Astrocyte (in vitro differentiated cells and primary cell): ENCODE measurements around the gene TTYH2. TPM values are rescaled to one million over a fixed set of nuclear protein-coding genes. Genes with fewer than 3 reads are reported as not detected.

ENCODE experiments used
- DNase-seq: peaks from one replicate; pipeline ENCODE4 v3.0.0-alpha.2; 2010; ENCODE audit warnings: low read depth
- FAIRE-seq: peaks from 2 replicates; lab custom pipeline; 2011; peaks lifted over from hg19 to GRCh38; lab: Jason Lieb, UNC
- H2AFZ ChIP-seq: 2 replicates; pipeline ENCODE4 v1.6.0; 2012; ENCODE audit warnings: low read depth, low read length, inconsistent platforms
- H3K27ac ChIP-seq: 2 replicates; pipeline ENCODE4 v1.5.1; 2011; ENCODE audit warnings: low read depth, low read length, inconsistent platforms
- H3K27me3 ChIP-seq: 2 replicates; pipeline ENCODE4 v1.6.0; 2011; ENCODE audit warnings: low read length, inconsistent platforms; ENCODE audit not compliant: insufficient read depth
- H3K36me3 ChIP-seq: 2 replicates; pipeline ENCODE4 v1.5.1; 2011; ENCODE audit warnings: low read length, inconsistent platforms; ENCODE audit not compliant: insufficient read depth
- H3K4me1 ChIP-seq: 2 replicates; pipeline ENCODE4 v1.5.1; 2011; ENCODE audit warnings: low read length, inconsistent platforms; ENCODE audit not compliant: insufficient read depth
- H3K4me2 ChIP-seq: 2 replicates; pipeline ENCODE4 v1.6.0; 2012; ENCODE audit warnings: low read length, inconsistent platforms
- H3K4me3 ChIP-seq: 2 replicates; pipeline ENCODE4 v1.5.1; 2011; ENCODE audit warnings: low read depth, mild to moderate bottlenecking, low read length, inconsistent platforms; ENCODE audit not compliant: insufficient read depth
- H3K79me2 ChIP-seq: 2 replicates; pipeline ENCODE4 v1.6.0; 2012; ENCODE audit warnings: mild to moderate bottlenecking, low read length, inconsistent platforms; ENCODE audit not compliant: insufficient read depth
- H3K9ac ChIP-seq: 2 replicates; pipeline ENCODE4 v1.6.0; 2012; ENCODE audit warnings: mild to moderate bottlenecking, low read length, inconsistent platforms
- H3K9me3 ChIP-seq: 2 replicates; pipeline ENCODE4 v1.5.1; 2012; ENCODE audit warnings: low read depth, mild to moderate bottlenecking, low read length, inconsistent platforms; ENCODE audit not compliant: insufficient read depth
- H4K20me1 ChIP-seq: 2 replicates; pipeline ENCODE4 v1.6.0; 2012; ENCODE audit warnings: low read length, inconsistent platforms; ENCODE audit not compliant: insufficient read depth
- H3K27ac Mint-ChIP-seq: one replicate; pipeline ENCODE4 v1.8.0; 2021; ENCODE audit warnings: mild to moderate bottlenecking, mixed read lengths; ENCODE audit not compliant: unreplicated experiment
- H3K27me3 Mint-ChIP-seq: one replicate; pipeline ENCODE4 v1.8.0; 2021; ENCODE audit warnings: low read depth, mixed read lengths; ENCODE audit not compliant: unreplicated experiment
- H3K36me3 Mint-ChIP-seq: one replicate; pipeline ENCODE4 v1.8.0; 2021; ENCODE audit warnings: low read depth, mixed read lengths; ENCODE audit not compliant: unreplicated experiment
- H3K4me1 Mint-ChIP-seq: one replicate; pipeline ENCODE4 v1.8.0; 2021; ENCODE audit warnings: low read depth, mixed read lengths; ENCODE audit not compliant: unreplicated experiment
- H3K4me3 Mint-ChIP-seq: one replicate; pipeline ENCODE4 v1.8.0; 2021; ENCODE audit warnings: mild to moderate bottlenecking, moderate library complexity, mixed read lengths; ENCODE audit not compliant: unreplicated experiment
- H3K9me3 Mint-ChIP-seq: one replicate; pipeline ENCODE4 v1.8.0; 2021; ENCODE audit warnings: mild to moderate bottlenecking, mixed read lengths; ENCODE audit not compliant: unreplicated experiment
- EZH2 ChIP-seq: IDR thresholded peaks from 2 replicates; pipeline ENCODE4 v1.6.1; 2012; ENCODE audit warnings: mild to moderate bottlenecking, low read length, inconsistent platforms; ENCODE audit not compliant: insufficient read depth
- total RNA-seq: library from RNA; stranded (reverse); gene quantifications from 2 replicates; pipeline ENCODE4 v1.2.1, GENCODE V29; 2021
- TF ChIP-seq, protein P1 (sequence below): IDR thresholded peaks from 2 replicates; pipeline ENCODE4 v1.5.1; 2011; ENCODE audit warnings: low read depth, mild to moderate bottlenecking, inconsistent platforms, low read length, moderate library complexity; ENCODE audit not compliant: insufficient read depth

The TTYH2 gene
- total RNA-seq, 1 donor from 2014 or later = 8.0 TPM

DNA sequence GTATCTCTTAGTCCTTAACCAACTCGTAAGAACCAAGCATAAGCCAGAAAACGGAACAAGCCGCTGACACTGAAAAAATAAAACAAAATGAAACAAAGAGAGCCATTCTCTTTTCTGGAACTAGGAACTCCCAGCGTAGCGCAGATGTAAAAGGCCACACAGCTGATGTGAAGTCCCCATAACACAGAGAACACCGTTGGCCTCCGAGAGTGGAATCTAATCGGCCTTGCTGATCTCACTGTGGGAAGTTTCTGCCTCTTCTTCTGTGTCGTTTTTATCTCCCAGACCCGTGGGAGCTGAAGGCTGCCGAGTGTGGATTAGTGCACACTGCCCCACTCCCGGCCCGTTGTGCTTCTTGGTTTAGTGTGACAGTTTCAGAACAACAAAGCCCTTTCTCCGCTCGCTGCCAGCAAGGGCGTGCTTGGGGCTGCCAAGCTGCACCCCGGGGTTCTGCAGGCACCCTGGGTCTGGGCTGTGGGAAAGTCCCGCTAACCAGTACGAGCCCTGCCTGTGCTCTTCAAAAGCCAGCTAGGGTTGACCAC lies 21.7 kb downstream of the TTYH2 start:
- Mint-ChIP-seq H3K36me3 (peaks cover 6% of the 10 kb centered on the region), H3K4me1 (no peaks in the 10 kb centered on the region), H3K27me3 (peaks cover 19% of the 10 kb centered on the region), H3K4me3 (no peak overlapping the region), H3K27ac (no peak overlapping the region), H3K9me3 (no peaks in the 10 kb centered on the region)
- no peak for DNase-seq
- Histone ChIP-seq H3K79me2 (no peaks in the 10 kb centered on the region), H3K36me3 (no peaks in the 10 kb centered on the region), H3K4me2 (peak overlapping the region; percentile 37), H3K9ac (no peak overlapping the region), H3K9me3 (no peaks in the 10 kb centered on the region), H2AFZ (peak overlapping the region; percentile 58), H4K20me1 (no peaks in the 10 kb centered on the region), H3K27ac (no peak overlapping the region), H3K27me3 (peaks cover 6% of the 10 kb centered on the region), H3K4me1 (no peaks in the 10 kb centered on the region), H3K4me3 (no peak overlapping the region)
- FAIRE-seq = no peak
- TF ChIP-seq, protein P1, sequence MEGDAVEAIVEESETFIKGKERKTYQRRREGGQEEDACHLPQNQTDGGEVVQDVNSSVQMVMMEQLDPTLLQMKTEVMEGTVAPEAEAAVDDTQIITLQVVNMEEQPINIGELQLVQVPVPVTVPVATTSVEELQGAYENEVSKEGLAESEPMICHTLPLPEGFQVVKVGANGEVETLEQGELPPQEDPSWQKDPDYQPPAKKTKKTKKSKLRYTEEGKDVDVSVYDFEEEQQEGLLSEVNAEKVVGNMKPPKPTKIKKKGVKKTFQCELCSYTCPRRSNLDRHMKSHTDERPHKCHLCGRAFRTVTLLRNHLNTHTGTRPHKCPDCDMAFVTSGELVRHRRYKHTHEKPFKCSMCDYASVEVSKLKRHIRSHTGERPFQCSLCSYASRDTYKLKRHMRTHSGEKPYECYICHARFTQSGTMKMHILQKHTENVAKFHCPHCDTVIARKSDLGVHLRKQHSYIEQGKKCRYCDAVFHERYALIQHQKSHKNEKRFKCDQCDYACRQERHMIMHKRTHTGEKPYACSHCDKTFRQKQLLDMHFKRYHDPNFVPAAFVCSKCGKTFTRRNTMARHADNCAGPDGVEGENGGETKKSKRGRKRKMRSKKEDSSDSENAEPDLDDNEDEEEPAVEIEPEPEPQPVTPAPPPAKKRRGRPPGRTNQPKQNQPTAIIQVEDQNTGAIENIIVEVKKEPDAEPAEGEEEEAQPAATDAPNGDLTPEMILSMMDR = no peak
- TF ChIP-seq EZH2 = no peak

DNA sequence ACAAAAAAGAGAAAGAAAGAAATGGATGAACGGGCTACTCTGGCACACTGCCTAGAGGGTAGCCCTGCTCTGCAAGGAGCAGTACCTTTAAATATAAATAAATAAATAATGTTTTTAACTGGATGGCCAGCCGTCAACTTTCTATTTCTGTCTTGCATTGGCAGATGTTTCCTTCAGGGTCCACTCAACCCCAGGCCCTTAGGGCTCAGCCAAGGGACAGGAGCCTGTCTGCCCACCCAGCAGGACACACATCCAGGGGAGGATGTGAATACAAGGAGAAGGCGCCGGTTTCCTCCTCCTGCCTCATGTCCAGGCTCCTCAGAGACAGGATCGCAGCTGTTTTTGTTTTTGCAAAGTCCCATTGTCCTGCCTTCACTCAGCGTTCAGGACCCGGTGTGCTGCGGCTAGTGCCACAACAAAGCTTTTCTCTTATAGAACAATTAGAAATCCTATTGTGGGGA lies 22.6 kb downstream of the TTYH2 start:
- H3K4me3 Mint-ChIP-seq = no peak overlapping the region
- H3K4me3 ChIP-seq = no peak overlapping the region

DNA sequence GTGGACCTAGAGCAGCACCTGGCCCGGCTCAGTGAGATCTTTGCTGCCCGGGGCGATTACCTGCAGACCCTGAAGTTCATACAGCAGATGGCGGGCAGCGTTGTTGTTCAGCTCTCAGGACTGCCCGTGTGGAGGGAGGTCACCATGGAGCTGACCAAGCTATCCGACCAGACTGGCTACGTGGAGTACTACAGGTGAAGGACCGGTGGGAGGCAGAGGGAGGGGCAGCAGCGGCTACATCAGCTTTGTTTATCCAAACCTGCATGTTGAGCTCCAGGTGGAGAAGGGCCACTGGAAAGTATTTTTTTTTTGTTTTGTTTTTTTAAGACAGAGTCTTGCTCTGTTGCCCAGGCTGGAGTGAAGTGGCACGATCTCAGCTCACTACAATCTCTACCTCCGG lies 23.9 kb downstream of the TTYH2 start:
- H3K79me2 ChIP-seq = no peaks in the 10 kb centered on the region
- no peak overlapping the region for H3K4me2 ChIP-seq
- H2AFZ ChIP-seq = no peak overlapping the region
- H4K20me1 ChIP-seq = no peaks in the 10 kb centered on the region
- no peak overlapping the region for H3K27ac ChIP-seq
- FAIRE-seq (no peak), DNase-seq (no peak)
- TF ChIP-seq EZH2 = no peak
- TF ChIP-seq, protein P1 = no peak
- Mint-ChIP-seq H3K9me3 (no peaks in the 10 kb centered on the region), H3K27me3 (peaks cover 20% of the 10 kb centered on the region), H3K4me1 (peaks cover 2% of the 10 kb centered on the region), H3K36me3 (peaks cover 6% of the 10 kb centered on the region), H3K4me3 (no peak overlapping the region), H3K27ac (no peak overlapping the region)
- no peaks in the 10 kb centered on the region for H3K36me3 ChIP-seq
- no peak overlapping the region for H3K9ac ChIP-seq
- no peak overlapping the region for H3K4me3 ChIP-seq
- H3K27me3 ChIP-seq = peaks cover 6% of the 10 kb centered on the region
- H3K9me3 ChIP-seq = no peaks in the 10 kb centered on the region
- H3K4me1 ChIP-seq = no peaks in the 10 kb centered on the region

More for the DNA sequence above, 22.6 kb downstream of the TTYH2 start:
- FAIRE-seq (no peak), DNase-seq (no peak)
- Histone ChIP-seq H4K20me1 (no peaks in the 10 kb centered on the region), H3K79me2 (no peaks in the 10 kb centered on the region), H2AFZ (no peak overlapping the region), H3K27me3 (peaks cover 6% of the 10 kb centered on the region), H3K9ac (no peak overlapping the region), H3K27ac (no peak overlapping the region), H3K9me3 (no peaks in the 10 kb centered on the region), H3K4me2 (no peak overlapping the region), H3K36me3 (no peaks in the 10 kb centered on the region), H3K4me1 (no peaks in the 10 kb centered on the region)
- TF ChIP-seq EZH2 = no peak
- TF ChIP-seq, protein P1 = no peak
- H3K36me3 Mint-ChIP-seq = peaks cover 6% of the 10 kb centered on the region
- peaks cover 22% of the 10 kb centered on the region for H3K27me3 Mint-ChIP-seq
- H3K9me3 Mint-ChIP-seq = no peaks in the 10 kb centered on the region
- peaks cover 2% of the 10 kb centered on the region for H3K4me1 Mint-ChIP-seq
- no peak overlapping the region for H3K27ac Mint-ChIP-seq
